Measurements from ENCODE around the gene FGGY. TPM values are rescaled to one million over a fixed set of nuclear protein-coding genes. Genes with fewer than 3 reads are reported as not detected.

FGGY gene
- total RNA-seq, 1 experiment from 2014 or later, result 14.6 TPM

DNA sequence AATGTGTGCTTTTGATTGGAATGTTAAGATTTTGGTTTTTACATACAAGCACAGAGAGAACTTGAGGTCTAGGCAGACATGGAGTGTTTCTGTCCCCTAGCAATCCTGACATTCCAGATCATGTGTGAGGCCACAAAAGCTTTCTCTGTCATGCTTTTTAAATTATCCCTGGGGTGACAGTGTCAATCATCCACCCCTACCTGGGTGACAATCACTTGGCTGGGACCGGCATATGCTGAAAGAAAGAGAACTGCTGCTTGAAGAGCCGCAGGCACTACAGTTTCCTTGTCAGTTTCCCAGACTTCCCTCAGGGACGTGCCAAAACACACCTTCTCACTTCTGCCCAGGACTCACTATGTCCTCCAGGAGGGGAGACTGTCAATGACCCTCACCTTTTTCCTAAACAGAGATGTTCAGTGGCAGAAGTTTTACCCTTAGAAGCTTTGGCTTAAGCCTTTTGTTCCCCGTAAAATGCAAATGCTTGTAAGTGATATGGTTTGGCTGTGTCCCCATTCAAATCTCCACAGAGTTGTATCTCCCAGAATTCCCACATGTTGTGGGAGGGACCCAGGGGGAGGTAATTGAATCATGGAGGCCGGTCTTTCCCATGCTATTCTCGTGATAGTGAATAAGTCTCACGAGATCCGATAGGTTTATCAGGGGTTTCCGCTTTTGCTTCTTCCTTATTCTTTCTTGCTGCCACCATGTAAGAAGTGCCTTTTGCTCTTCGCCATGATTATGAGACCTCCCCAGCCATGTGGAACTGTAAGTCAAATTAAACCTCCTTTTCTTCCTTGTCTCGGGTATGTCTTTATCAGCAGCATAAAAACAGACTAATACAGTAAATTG, 217.4 kb downstream of the FGGY start:
- Histone ChIP-seq H2BK20ac (ENCODE audit: low read depth, low read length, poor library complexity, severe bottlenecking) (no peak overlapping the region), H3T11ph (ENCODE audit: low read length) (no peak overlapping the region), H3K4me2 (ENCODE audit: insufficient read depth, insufficient read length, low read length) (no peak overlapping the region), H3K23me2 (ENCODE audit: insufficient read length, low read depth, low read length, poor library complexity, severe bottlenecking) (no peaks in the 10 kb centered on the region), H3K56ac (ENCODE audit: insufficient read length, low read depth, low read length) (no peak overlapping the region), H3K27ac (ENCODE audit: insufficient read length, low read depth, low read length) (no peak overlapping the region), H4K5ac (ENCODE audit: insufficient read length, low read depth, low read length) (no peak overlapping the region), H2BK120ac (ENCODE audit: low read depth, low read length, poor library complexity, severe bottlenecking) (no peak overlapping the region), H3K14ac (ENCODE audit: insufficient read depth, low read length) (no peak overlapping the region), H2BK15ac (ENCODE audit: low read depth, low read length) (no peak overlapping the region), H3K4ac (ENCODE audit: low read depth, low read length) (no peak overlapping the region), H3K79me1 (ENCODE audit: insufficient read depth, low read depth, low read length, poor library complexity, severe bottlenecking) (no peaks in the 10 kb centered on the region), H3K79me2 (ENCODE audit: insufficient read depth, low read length) (no peaks in the 10 kb centered on the region), H2AFZ (ENCODE audit: low read length) (no peak overlapping the region), H3K9ac (ENCODE audit: extremely low read depth, insufficient read length, low read length) (no peak overlapping the region), H2BK12ac (ENCODE audit: insufficient read length, low read depth, low read length) (no peak overlapping the region), H3K23ac (ENCODE audit: insufficient read length, low read depth, low read length) (no peak overlapping the region), H4K20me1 (ENCODE audit: control insufficient read depth, insufficient read depth, insufficient read length) (no peaks in the 10 kb centered on the region), H3K18ac (ENCODE audit: insufficient read length, low read depth, low read length) (no peak overlapping the region), H3K27me3 (ENCODE audit: insufficient read depth, low read length) (no peaks in the 10 kb centered on the region), H4K91ac (ENCODE audit: insufficient read length, low read depth, low read length) (no peak overlapping the region), H2BK5ac (ENCODE audit: insufficient read length, low read length) (no peak overlapping the region), H3K9me3 (ENCODE audit: control insufficient read depth, low read depth, low read length) (no peaks in the 10 kb centered on the region), H2AK5ac (ENCODE audit: insufficient read length, low read length) (no peak overlapping the region), H3K4me1 (ENCODE audit: insufficient read depth, low read length) (no peaks in the 10 kb centered on the region), H4K8ac (replicated peaks; ENCODE audit: insufficient read length, low read depth, low read length) (no peak overlapping the region)
- TF ChIP-seq, protein P1, sequence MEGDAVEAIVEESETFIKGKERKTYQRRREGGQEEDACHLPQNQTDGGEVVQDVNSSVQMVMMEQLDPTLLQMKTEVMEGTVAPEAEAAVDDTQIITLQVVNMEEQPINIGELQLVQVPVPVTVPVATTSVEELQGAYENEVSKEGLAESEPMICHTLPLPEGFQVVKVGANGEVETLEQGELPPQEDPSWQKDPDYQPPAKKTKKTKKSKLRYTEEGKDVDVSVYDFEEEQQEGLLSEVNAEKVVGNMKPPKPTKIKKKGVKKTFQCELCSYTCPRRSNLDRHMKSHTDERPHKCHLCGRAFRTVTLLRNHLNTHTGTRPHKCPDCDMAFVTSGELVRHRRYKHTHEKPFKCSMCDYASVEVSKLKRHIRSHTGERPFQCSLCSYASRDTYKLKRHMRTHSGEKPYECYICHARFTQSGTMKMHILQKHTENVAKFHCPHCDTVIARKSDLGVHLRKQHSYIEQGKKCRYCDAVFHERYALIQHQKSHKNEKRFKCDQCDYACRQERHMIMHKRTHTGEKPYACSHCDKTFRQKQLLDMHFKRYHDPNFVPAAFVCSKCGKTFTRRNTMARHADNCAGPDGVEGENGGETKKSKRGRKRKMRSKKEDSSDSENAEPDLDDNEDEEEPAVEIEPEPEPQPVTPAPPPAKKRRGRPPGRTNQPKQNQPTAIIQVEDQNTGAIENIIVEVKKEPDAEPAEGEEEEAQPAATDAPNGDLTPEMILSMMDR (conservative IDR thresholded peaks at IDR 0.05), result no peak
- Mint-ChIP-seq H3K36me3 (ENCODE audit: insufficient read depth in 1 of 3, low read depth in 3 of 3) (peaks cover 0 to 10% (median 0%) of the 10 kb centered on the region in 3 experiments; a peak in 1 of 7 replicates), H3K27me3 (ENCODE audit: low read depth) (no peaks in the 10 kb centered on the region), H3K4me1 (peaks cover 3 to 6% of the 10 kb centered on the region in 2 experiments; a peak in 1 of 4 replicates), H3K27ac (no peak overlapping the region; a peak in 1 of 7 replicates), H3K9me3 (no peaks in the 10 kb centered on the region; a peak in 2 of 5 replicates), H3K4me3 (no peak overlapping the region)
- DNase-seq, result no peak
- no CpG with 5 or more reads among the region's 11 CpGs for WGBS (ENCODE audit: extremely low coverage, insufficient read length, low lambda C conversion rate)
